ENCODE results near the gene DOCK10.

Gene DOCK10

GRCh38 chr2:224753743-224754540 lies 288.3 kb downstream of the DOCK10 start:
- no peak for DNase-seq

GRCh38 chr2:224751996-224752698 lies 290.1 kb downstream of the DOCK10 start:
- no peak for DNase-seq

GRCh38 chr2:224749136-224749535 lies 293.1 kb downstream of the DOCK10 start:
- no peak for DNase-seq

- no peak for DNase-seq
Measured at GRCh38 chr2:224747765-224748164, 294.5 kb downstream of the DOCK10 start.

- no peak for DNase-seq
Measured at GRCh38 chr2:224736227-224736626, 306.0 kb downstream of the DOCK10 start.

GRCh38 chr2:224734949-224735348 lies 307.3 kb downstream of the DOCK10 start:
- DNase-seq: no peak

GRCh38 chr2:224731665-224732064 lies 310.6 kb downstream of the DOCK10 start:
- DNase-seq: no peak

GRCh38 chr2:224729435-224729834 lies 312.8 kb downstream of the DOCK10 start:
- DNase-seq: no peak

- DNase-seq: no peak
Measured at GRCh38 chr2:224724331-224724730, 317.9 kb downstream of the DOCK10 start.

GRCh38 chr2:224723586-224724217 lies 318.6 kb downstream of the DOCK10 start:
- no peak for DNase-seq

- DNase-seq: no peak
Measured at GRCh38 chr2:224722770-224723169, 319.5 kb downstream of the DOCK10 start.

GRCh38 chr2:224722250-224722649 lies 320.0 kb downstream of the DOCK10 start:
- DNase-seq: no peak

- DNase-seq: no peak
Measured at GRCh38 chr2:224716921-224717320, 325.3 kb downstream of the DOCK10 start.

- DNase-seq: no peak
Measured at GRCh38 chr2:224716201-224716600, 326.1 kb downstream of the DOCK10 start, which contains the start of gene CCDC195. TSS of gene CCDC195 (minus strand) at chr2:224716365. CDS start at chr2:224716365, 0 bp downstream.
